Brain microvascular endothelial cell (primary cell): ENCODE data around the gene XRCC4.
A peak's percentile ranks its signal among the peaks of the same experiment; 100 is the strongest.

ENCODE experiments used
- DNase-seq: peaks from one replicate; pipeline ENCODE4 v3.0.0-alpha.2; 2020
- H3K27ac ChIP-seq: fragments of 250-450 bp; sonication (Bioruptor Pico); 2 replicates; pipeline ENCODE4 v1.5.1; 2020; ENCODE audit warnings: mild to moderate bottlenecking, moderate library complexity
- H3K27me3 ChIP-seq: fragments of 250-450 bp; sonication (Bioruptor Pico); replicated peaks from 2 replicates; pipeline ENCODE4 v1.5.1; 2020; ENCODE audit warnings: mild to moderate bottlenecking
- H3K36me3 ChIP-seq: fragments of 250-450 bp; sonication (Bioruptor Pico); replicated peaks from 2 replicates; pipeline ENCODE4 v1.5.1; 2020; ENCODE audit warnings: mild to moderate bottlenecking
- H3K4me3 ChIP-seq: 2 replicates; pipeline ENCODE4 v1.5.1; 2011; ENCODE audit warnings: low read depth, mild to moderate bottlenecking, control low read depth, low read length, moderate library complexity
- CTCF ChIP-seq: IDR thresholded peaks from 2 replicates; pipeline ENCODE4 v1.5.1; 2011; ENCODE audit warnings: low read depth, mild to moderate bottlenecking, moderate library complexity, low read length, control low read depth, inconsistent platforms; ENCODE audit errors: missing control alignments
- in situ Hi-C: cut with HindIII; loops from 2 replicates; pipeline ENCODE4 v1.10.0; 2017; ENCODE audit warnings: low sequenced_read_pairs, low pct_ligation_motif_present

XRCC4 gene

GRCh38 chr5:83076742-83077661 is at the start of gene XRCC4, which contains the start of gene TMEM167A:
TSS of gene XRCC4 (plus strand) at chr5:83077547. CDS start at chr5:83104920, 27,373 bp downstream.
TSS of gene TMEM167A (minus strand) at chr5:83077394. CDS start at chr5:83077323, 71 bp downstream.
- H3K27me3 ChIP-seq: no peaks in the 10 kb centered on the region
- in situ Hi-C loops: no loop called here
- peak; percentile 1 for TF ChIP-seq CTCF
- peak within 1 kb of the TSS; percentile 93 for H3K27ac ChIP-seq
- H3K4me3 ChIP-seq: peak within 1 kb of the TSS; percentile 68
- H3K36me3 ChIP-seq: peaks cover 2% of the 10 kb centered on the region
- DNase-seq: peak; percentile 99

- peak; percentile 68 for DNase-seq
- H3K27ac ChIP-seq: no peak overlapping the region
- no peak overlapping the region for H3K4me3 ChIP-seq
- H3K36me3 ChIP-seq: no peaks in the 10 kb centered on the region
- in situ Hi-C loops: no loop called here
- no peak for TF ChIP-seq CTCF
- no peaks in the 10 kb centered on the region for H3K27me3 ChIP-seq
Observed at GRCh38 chr5:83029912-83030311, 47.4 kb upstream of the XRCC4 start.

GRCh38 chr5:83031381-83031780 is 46.0 kb upstream of the XRCC4 start:
- H3K27me3 ChIP-seq: no peaks in the 10 kb centered on the region
- in situ Hi-C loops: no loop called here
- H3K27ac ChIP-seq: no peak overlapping the region
- no peak overlapping the region for H3K4me3 ChIP-seq
- no peaks in the 10 kb centered on the region for H3K36me3 ChIP-seq
- no peak for TF ChIP-seq CTCF
- no peak for DNase-seq

- in situ Hi-C loops: no loop called here
- Histone ChIP-seq H3K27ac (no peak overlapping the region), H3K4me3 (no peak overlapping the region), H3K27me3 (no peaks in the 10 kb centered on the region), H3K36me3 (no peaks in the 10 kb centered on the region)
- DNase-seq: no peak
- TF ChIP-seq CTCF: no peak
Observed at GRCh38 chr5:83034036-83034435, 43.3 kb upstream of the XRCC4 start.

GRCh38 chr5:83034528-83035207 is 42.7 kb upstream of the XRCC4 start:
- TF ChIP-seq CTCF: no peak
- Histone ChIP-seq H3K4me3 (no peak overlapping the region), H3K36me3 (no peaks in the 10 kb centered on the region), H3K27me3 (no peaks in the 10 kb centered on the region), H3K27ac (no peak overlapping the region)
- no peak for DNase-seq
- in situ Hi-C loops: no loop called here
